Measurements from ENCODE around the gene WNK1.

Gene WNK1

GRCh38 chr12:863285-863684 is 110.9 kb downstream of the WNK1 start:
- no peak for DNase-seq (ENCODE audit: low read depth in 2 of 2)

GRCh38 chr12:865614-866013 is 113.2 kb downstream of the WNK1 start:
- DNase-seq (ENCODE audit: low read depth in 2 of 2) = no peak

GRCh38 chr12:867905-868304 is 115.5 kb downstream of the WNK1 start:
- no peak for DNase-seq (ENCODE audit: low read depth in 2 of 2)

GRCh38 chr12:868722-869121 is 116.3 kb downstream of the WNK1 start:
- DNase-seq (ENCODE audit: low read depth in 2 of 2) = no peak

- no peak for DNase-seq (ENCODE audit: low read depth in 2 of 2)
Measured at GRCh38 chr12:870378-870777, 118.0 kb downstream of the WNK1 start.

GRCh38 chr12:873954-874353 is 121.6 kb downstream of the WNK1 start:
- no peak for DNase-seq (ENCODE audit: low read depth in 2 of 2)

- no peak for DNase-seq (ENCODE audit: low read depth in 2 of 2)
Measured at GRCh38 chr12:879641-880040, 127.3 kb downstream of the WNK1 start.

- DNase-seq (ENCODE audit: low read depth in 2 of 2) = no peak
Measured at GRCh38 chr12:880656-881055, 128.3 kb downstream of the WNK1 start.

GRCh38 chr12:884746-885414 is 132.5 kb downstream of the WNK1 start:
- no peak for DNase-seq (ENCODE audit: low read depth in 2 of 2)

- DNase-seq (ENCODE audit: low read depth in 2 of 2) = no peak
Measured at GRCh38 chr12:885701-886100, 133.3 kb downstream of the WNK1 start.

GRCh38 chr12:886206-886605 is 133.8 kb downstream of the WNK1 start:
- no peak for DNase-seq (ENCODE audit: low read depth in 2 of 2)

GRCh38 chr12:894226-894625 is 141.8 kb downstream of the WNK1 start:
- no peak for DNase-seq (ENCODE audit: low read depth in 2 of 2)

GRCh38 chr12:896031-896430 is 143.7 kb downstream of the WNK1 start:
- no peak for DNase-seq (ENCODE audit: low read depth in 2 of 2)

- DNase-seq (ENCODE audit: low read depth in 2 of 2) = no peak
Measured at GRCh38 chr12:897386-897785, 145.0 kb downstream of the WNK1 start.

- DNase-seq (ENCODE audit: low read depth in 2 of 2) = no peak
Measured at GRCh38 chr12:902581-902980, 150.2 kb downstream of the WNK1 start.

GRCh38 chr12:903055-903454 is 150.7 kb downstream of the WNK1 start:
- DNase-seq (ENCODE audit: low read depth in 2 of 2) = no peak

GRCh38 chr12:904010-904414 is 151.6 kb downstream of the WNK1 start:
- DNase-seq (ENCODE audit: low read depth in 2 of 2) = no peak

GRCh38 chr12:905261-906031 is 153.1 kb downstream of the WNK1 start:
- DNase-seq (ENCODE audit: low read depth in 2 of 2) = no peak

- no peak for DNase-seq (ENCODE audit: low read depth in 2 of 2)
Measured at GRCh38 chr12:906062-906585, 153.7 kb downstream of the WNK1 start.

- DNase-seq (ENCODE audit: low read depth in 2 of 2) = no peak
Measured at GRCh38 chr12:907413-908185, 155.2 kb downstream of the WNK1 start.

- DNase-seq (ENCODE audit: low read depth in 2 of 2) = no peak
Measured at GRCh38 chr12:909861-910260, 157.5 kb downstream of the WNK1 start.

- DNase-seq (ENCODE audit: low read depth in 2 of 2) = no peak
Measured at GRCh38 chr12:910416-910815, 158.0 kb downstream of the WNK1 start.

Data from stimulated activated CD8-positive, alpha-beta memory T cell treated with anti-CD3 and anti-CD28 coated beads, Interleukin-2, amount 100 ng/mL, for 1 hour (primary cell).